NK-92 (cell line): ENCODE data around the gene CETN1.

Source experiments
- DNase-seq: peaks from one replicate; lab custom pipeline; 2025; ENCODE audit not compliant: unreplicated experiment; lab: John Stamatoyannopoulos, UW

CETN1 gene

GRCh38 chr18:621291-622043 lies 41.3 kb downstream of the CETN1 start:
- DNase-seq: no peak

DNA sequence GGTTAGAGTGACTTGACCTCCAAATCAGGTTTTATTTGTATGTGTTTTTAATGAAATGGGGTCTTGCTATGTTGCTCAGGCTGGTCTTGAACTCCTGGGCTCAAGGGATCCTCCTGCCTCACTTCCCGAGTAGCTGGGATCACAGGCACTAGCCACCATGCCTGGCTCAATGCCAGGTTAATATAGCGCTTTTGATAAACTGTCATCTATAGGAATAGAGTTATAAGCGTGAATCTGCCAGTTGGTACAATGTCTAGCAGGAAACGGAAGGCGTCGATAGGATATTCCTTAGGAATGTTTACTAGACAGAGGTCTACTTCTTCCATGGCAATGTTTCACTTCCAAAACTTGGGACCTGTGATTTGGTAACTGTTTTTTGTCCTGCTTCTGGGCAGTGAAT lies 42.1 kb downstream of the CETN1 start:
- DNase-seq: no peak

- no peak for DNase-seq
Observed at GRCh38 chr18:623761-624620, 43.8 kb downstream of the CETN1 start.

DNA sequence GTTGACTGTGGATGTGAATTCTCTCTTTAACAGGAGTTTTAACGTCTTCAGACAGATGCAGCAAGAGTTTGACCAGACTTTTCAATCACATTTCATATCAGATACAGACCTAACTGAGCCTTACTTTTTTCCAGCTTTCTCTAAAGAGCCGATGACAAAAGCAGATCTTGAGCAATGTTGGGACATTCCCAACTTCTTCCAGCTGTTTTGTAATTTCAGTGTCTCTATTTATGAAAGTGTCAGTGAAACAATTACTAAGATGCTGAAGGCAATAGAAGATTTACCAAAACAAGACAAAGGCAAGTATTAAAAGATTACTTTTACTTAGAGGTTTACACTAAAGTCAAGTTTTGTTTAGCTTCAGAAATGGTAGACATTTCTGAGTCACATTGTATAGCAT lies 47.1 kb downstream of the CETN1 start:
- no peak for DNase-seq

GRCh38 chr18:629269-630150 lies 49.3 kb downstream of the CETN1 start:
- no peak for DNase-seq

- no peak for DNase-seq
Observed at GRCh38 chr18:631560-631959, 51.4 kb downstream of the CETN1 start.
